BJ (cell line): ENCODE data around the gene AMOTL1. TPM values are rescaled to one million over a fixed set of nuclear protein-coding genes. Genes with fewer than 3 reads are reported as not detected.

Experiments
- CTCF ChIA-PET: fragments of 350-600 bp; formaldehyde crosslinking; extraction: SDS; loops from one replicate; lab custom pipeline; 2021; ENCODE audit warnings: antibody characterized with exemption, inconsistent platforms; lab: Yijun Ruan, JAX
- POLR2A ChIA-PET: fragments of 300-600 bp; sonication (Branson Sonifier 250); formaldehyde crosslinking; extraction: SDS; loops from one replicate; lab custom pipeline; 2021; ENCODE audit warnings: antibody characterized with exemption; lab: Charles Lee
- DNase-seq: peaks from one replicate; pipeline ENCODE4 v3.0.0-alpha.2; 2011; ENCODE audit warnings: low read depth
- H3K27me3 ChIP-seq: 2 replicates; pipeline ENCODE4 v1.6.0; 2011; ENCODE audit warnings: low read length; ENCODE audit not compliant: control insufficient read depth, insufficient read depth
- H3K36me3 ChIP-seq: 2 replicates; pipeline ENCODE4 v1.5.1; 2011; ENCODE audit warnings: low read length; ENCODE audit not compliant: control insufficient read depth, insufficient read depth
- H3K4me3 ChIP-seq: 2 replicates; pipeline ENCODE4 v1.5.1; 2011; ENCODE audit warnings: low read depth, mild to moderate bottlenecking, control low read depth, low read length
- CTCF ChIP-seq: IDR thresholded peaks from 2 replicates; pipeline ENCODE4 v1.5.1; 2011; ENCODE audit warnings: low read depth, mild to moderate bottlenecking, control low read depth, inconsistent platforms, low read length, moderate library complexity; ENCODE audit not compliant: insufficient read depth
- polyA plus RNA-seq: library from polyadenylated mRNA; depleted of rRNA; stranded (reverse); fragments of >200 nt; gene quantifications from 2 replicates; pipeline ENCODE4 v1.2.3, GENCODE V29; 2011

Gene AMOTL1
- polyA plus RNA-seq, 1 experiment: 25.5 TPM

GRCh38 chr11:94823102-94823732, 55.1 kb downstream of the AMOTL1 start:
- no peak for TF ChIP-seq CTCF
- CTCF ChIA-PET: interaction anchor here (1.1 kb wide), 1 partner anchor 12 kb away, joined by 7 read pairs; no protein-coding TSS in a partner anchor
- DNase-seq: no peak
- no peak overlapping the region for H3K4me3 ChIP-seq
- H3K27me3 ChIP-seq: no peaks in the 10 kb centered on the region
- POLR2A ChIA-PET: no interaction called here
- peaks cover 17% of the 10 kb centered on the region for H3K36me3 ChIP-seq

DNA sequence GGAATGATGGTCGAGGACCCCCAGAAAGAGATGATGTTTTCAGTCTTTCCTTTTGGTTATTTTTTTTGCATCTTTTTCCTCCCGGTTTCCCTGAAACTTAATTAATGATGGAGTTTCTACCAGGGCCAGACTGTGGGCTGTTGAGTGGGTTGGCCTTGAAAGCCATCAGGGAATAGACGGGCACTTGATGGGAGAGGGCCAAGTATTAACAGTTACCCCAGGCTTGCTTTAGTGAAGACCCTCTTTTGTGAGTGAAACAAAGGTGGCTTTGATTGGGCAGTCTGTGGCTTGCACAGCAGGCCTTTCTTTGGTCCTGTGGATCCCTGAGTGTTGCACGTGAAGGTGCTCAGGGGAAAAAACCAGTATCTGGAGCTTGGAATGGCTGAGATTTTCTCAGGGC, 56.9 kb downstream of the AMOTL1 start:
- peaks cover 19% of the 10 kb centered on the region for H3K36me3 ChIP-seq
- TF ChIP-seq CTCF: no peak
- H3K4me3 ChIP-seq: no peak overlapping the region
- no peaks in the 10 kb centered on the region for H3K27me3 ChIP-seq
- no peak for DNase-seq
- CTCF ChIA-PET: no interaction called here
- POLR2A ChIA-PET: no interaction called here

DNA sequence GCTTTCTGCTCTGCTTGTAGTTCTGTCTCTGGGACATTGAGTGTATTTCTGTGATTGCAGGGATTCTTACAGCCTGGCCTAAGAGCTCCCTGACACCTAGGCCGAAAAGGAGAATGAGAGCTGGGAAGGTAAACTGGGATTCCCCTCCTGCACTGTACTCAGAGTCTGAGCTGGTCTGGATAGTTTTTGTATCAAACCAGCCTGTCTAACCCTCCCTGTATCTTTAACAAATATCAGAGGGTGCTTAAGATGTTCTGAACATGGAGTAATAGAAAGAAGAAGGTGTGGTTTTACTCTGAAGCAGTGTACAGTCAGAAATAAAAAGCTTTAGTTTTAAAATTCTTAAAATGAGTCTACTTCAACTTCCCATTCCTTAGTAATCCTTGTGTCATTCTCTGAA, 57.3 kb downstream of the AMOTL1 start:
- CTCF ChIA-PET: no interaction called here
- H3K36me3 ChIP-seq: peaks cover 20% of the 10 kb centered on the region
- POLR2A ChIA-PET: no interaction called here
- TF ChIP-seq CTCF: no peak
- no peak for DNase-seq
- H3K4me3 ChIP-seq: no peak overlapping the region
- H3K27me3 ChIP-seq: no peaks in the 10 kb centered on the region

DNA sequence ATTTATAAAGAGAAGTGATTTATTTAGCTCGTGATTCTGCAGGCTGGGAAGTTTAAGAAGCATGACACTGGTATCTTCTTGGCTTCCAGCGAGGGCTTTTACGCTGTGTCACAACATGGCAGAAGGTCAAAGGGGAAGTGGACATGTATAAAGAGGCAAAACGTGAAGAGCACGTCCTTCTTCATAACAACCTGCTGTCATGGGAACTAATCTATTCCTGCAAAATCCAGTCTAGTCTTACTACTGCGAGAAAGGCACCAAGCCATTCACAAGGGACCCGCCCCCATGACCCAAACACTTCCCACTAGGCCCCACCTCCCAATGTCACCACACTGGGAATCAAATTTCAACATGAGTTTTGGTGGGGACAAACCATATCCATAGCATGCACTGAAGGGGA, 58.3 kb downstream of the AMOTL1 start:
- TF ChIP-seq CTCF: no peak
- POLR2A ChIA-PET: no interaction called here
- DNase-seq: no peak
- Histone ChIP-seq H3K36me3 (peaks cover 20% of the 10 kb centered on the region), H3K4me3 (no peak overlapping the region), H3K27me3 (no peaks in the 10 kb centered on the region)
- CTCF ChIA-PET: no interaction called here

GRCh38 chr11:94828088-94828487, 59.9 kb downstream of the AMOTL1 start:
- POLR2A ChIA-PET: no interaction called here
- CTCF ChIA-PET: interaction anchor here (1.0 kb wide), 1 partner anchor 10 kb away, joined by 3 read pairs; no protein-coding TSS in a partner anchor

More at GRCh38 chr11:94828088-94828487, 59.9 kb downstream of the AMOTL1 start:
- DNase-seq: no peak
- Histone ChIP-seq H3K4me3 (no peak overlapping the region), H3K27me3 (no peaks in the 10 kb centered on the region), H3K36me3 (peaks cover 16% of the 10 kb centered on the region)
- TF ChIP-seq CTCF: no peak
